GM12801 (cell line): ENCODE data around the gene MGMT.

Source experiments
- CTCF ChIP-seq: IDR thresholded peaks from one replicate; pipeline ENCODE4 v1.5.1; 2011; ENCODE audit warnings: control low read depth; ENCODE audit not compliant: insufficient read length; ENCODE audit errors: extremely low read depth

MGMT gene

GRCh38 chr10:129774082-129774735 lies 307.2 kb downstream of the MGMT start:
- no peak for TF ChIP-seq CTCF

- no peak for TF ChIP-seq CTCF
These were observed 307.8 kb downstream of the MGMT start for GRCh38 chr10:129774736-129775401.

GRCh38 chr10:129775681-129776080 lies 308.6 kb downstream of the MGMT start:
- no peak for TF ChIP-seq CTCF

- no peak for TF ChIP-seq CTCF
These were observed 310.6 kb downstream of the MGMT start for GRCh38 chr10:129777687-129778086.

- no peak for TF ChIP-seq CTCF
These were observed 311.5 kb downstream of the MGMT start for GRCh38 chr10:129778571-129778970.

GRCh38 chr10:129779126-129780111 lies 312.4 kb downstream of the MGMT start:
- no peak for TF ChIP-seq CTCF

GRCh38 chr10:129780198-129780597 lies 313.2 kb downstream of the MGMT start:
- no peak for TF ChIP-seq CTCF
